Stimulated activated CD8-positive, alpha-beta memory T cell treated with anti-CD3 and anti-CD28 coated beads, Interleukin-15, amount 100 ng/mL, for 48 hours (primary cell): ENCODE measurements around the gene XYLT2.
"Not testable (repeated sequence)": the region's sequence is repeated elsewhere in the genome, so short reads cannot be mapped to it uniquely, and the experiment has no call there.

Experiments used
- DNase-seq, 2 donors: peaks; one replicate each; pipeline ENCODE4 v3.0.0-alpha.2; 2020; ENCODE audit warnings: low read depth in 2 of 2

XYLT2 gene

DNA sequence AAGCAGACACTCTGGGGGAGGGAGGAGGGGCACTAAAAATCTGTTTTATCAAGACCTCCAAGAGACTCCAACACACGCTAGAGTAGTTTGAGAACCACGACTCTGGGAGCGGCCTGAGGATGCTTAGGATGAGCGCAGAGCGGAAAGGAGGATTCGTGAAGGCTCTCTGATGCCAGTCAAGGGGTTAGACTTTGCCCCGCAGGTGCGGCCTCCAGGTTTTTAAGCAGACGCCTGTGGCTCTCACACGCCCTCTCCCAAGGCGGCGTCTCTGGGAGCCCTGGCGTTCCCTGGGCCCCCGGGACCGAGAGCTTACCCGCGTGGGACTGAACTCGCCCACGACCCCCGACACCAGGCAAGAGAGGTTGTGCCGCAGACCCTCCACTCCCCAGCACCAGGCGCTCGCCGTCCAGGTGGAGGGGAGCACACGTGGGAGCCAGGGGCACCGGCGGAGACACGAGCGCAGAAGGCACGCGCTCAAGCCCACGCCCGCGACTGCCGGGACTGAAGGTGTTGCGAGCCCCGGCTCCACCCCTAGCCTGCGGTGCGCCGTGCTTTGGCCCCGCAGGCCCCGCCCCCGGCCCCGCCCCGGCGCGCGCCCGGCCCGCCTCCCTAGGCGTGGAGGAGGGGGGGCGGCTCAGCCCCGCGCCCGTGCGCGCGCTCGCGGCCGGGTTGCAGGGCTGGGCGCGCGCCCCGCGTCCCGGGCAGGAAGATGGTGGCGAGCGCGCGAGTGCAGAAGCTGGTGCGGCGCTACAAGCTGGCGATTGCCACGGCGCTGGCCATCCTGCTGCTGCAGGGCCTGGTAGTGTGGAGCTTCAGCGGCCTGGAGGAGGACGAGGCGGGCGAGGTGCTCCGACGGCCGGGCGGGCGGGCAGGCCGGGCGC, at the start of gene XYLT2:
Gene XYLT2, plus strand, starts transcription at position 695 of the 881 bp plus-strand sequence. Its CDS starts 15 bp downstream, at position 710.
- peak; percentile 85 to 87 for DNase-seq

DNA sequence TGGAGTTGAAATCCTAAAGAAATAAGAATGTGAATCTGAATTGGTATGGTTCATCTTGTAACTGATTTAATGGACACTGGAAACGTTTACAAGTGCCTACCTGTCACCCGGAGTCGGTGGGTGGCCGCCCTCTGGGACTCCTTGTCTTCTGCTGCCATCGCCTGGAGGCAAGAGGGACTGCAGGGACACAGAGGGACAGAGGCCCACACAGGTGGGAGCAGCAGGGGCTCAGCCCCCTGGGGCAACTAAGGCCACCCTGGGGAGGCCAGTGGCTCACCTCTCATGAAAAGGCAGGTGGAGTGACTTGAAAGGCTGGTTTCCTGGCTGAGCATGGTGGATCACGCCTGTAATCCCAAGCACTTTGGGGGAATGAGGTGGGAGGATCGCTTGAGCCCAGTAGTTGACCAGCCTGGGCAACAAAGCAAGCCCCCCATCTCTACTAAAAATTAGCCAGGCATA, 48.5 kb upstream of the XYLT2 start:
- DNase-seq, result peak; percentile 59 to 66

DNA sequence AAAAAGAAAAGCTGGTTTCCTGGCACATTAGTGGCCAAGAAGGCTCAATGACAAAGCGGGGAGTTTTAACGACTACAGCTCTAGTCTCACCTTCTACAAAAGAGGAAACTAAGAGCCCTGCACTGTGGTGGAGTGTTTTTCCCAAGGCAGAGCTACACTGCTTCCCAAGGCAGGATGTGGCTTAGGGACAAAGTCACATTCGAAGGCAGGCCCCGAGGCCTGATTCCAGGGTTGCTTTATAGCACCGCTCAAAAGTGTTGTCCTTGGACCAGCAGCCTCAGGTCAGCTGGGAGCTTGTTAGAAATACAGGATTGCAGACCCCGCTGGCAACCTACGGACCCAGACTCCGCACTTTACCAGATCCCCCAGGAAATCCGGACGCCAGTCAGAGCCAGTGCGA, 47.9 kb upstream of the XYLT2 start:
- no peak for DNase-seq

- DNase-seq, result no peak
Measured at GRCh38 chr17:50299776-50300175, 46.1 kb upstream of the XYLT2 start.

- not testable (repeated sequence) for DNase-seq
Measured at GRCh38 chr17:50300824-50301223, 45.1 kb upstream of the XYLT2 start.

GRCh38 chr17:50301891-50302584, 43.9 kb upstream of the XYLT2 start:
- DNase-seq, result no peak

DNA sequence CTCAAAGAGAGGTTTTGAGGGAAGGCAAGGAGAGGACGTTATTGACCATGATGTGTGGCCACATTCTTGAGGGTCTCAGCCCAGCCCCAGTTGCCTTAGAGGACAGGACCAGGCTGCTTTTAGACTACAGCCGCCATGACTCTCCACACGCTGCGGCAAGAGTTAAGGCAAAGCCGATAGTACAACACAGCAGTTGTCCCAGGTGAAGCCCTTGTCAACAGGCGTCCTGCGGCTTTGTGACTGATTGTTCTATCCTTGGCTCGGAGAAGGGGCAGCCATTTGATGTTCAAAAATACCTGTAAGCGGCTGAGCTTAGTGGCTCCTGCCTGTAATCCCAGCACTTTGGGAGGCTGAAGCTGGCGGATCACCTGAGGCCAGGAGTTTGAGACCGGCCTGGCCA, 42.9 kb upstream of the XYLT2 start:
- DNase-seq, result no peak

GRCh38 chr17:50303596-50303995, 42.3 kb upstream of the XYLT2 start:
- no peak for DNase-seq

GRCh38 chr17:50304781-50305404, 41.0 kb upstream of the XYLT2 start:
- no peak for DNase-seq

GRCh38 chr17:50307654-50308053, 38.3 kb upstream of the XYLT2 start:
- no peak for DNase-seq

DNA sequence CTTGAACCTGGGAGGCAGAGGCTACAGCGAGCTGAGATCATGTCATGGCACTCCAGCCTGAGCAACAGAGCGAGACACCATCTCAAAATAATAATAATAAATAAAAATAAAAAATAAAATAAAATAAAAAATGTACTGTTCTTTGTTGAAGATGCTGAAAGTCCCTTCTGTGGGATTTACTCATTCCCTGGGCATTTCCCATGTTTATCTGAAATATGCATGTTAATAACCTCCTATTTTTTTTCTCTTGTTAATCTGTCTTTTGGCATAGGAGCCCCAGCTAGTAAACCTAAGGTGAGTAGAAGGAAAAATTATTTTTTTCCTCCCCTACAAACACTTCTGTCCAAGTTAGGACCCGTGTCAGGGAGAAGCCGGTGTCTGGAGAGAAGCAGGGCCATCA, 37.3 kb upstream of the XYLT2 start:
- no peak for DNase-seq

DNA sequence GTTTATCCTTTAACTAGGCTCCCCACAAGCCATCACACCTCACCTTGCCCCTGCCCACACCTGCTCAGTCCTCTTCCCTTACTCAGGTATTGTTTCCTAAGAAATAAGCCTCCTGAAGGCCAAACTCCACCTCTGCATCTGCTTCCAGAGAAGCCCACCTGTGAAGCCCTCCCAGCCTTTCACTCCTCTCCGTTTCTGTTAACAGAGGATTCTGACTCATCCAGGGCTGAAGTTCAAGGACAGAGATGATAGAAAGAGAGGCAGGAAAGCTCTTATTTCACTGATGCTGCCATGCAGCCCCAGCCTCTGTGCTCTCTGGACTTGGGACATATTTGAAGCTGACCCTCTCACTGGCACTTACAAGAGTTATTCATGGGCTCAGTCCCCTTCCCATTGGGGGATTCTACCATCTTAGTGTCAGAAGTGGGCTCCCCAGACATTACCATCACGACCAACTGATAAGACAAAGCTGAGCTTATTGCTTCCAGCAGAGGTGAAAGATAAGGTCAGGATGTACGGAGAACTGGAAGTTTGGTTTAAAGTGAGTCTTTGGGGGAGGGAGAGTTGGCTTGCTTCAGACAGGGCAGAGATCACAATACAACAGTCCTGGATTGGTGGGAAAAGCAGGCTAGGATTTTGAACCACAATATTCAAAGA, 35.3 kb upstream of the XYLT2 start:
- no peak for DNase-seq

GRCh38 chr17:50311112-50311460, 34.8 kb upstream of the XYLT2 start:
- DNase-seq, result no peak

- DNase-seq, result no peak
Measured at GRCh38 chr17:50311483-50311882, 34.4 kb upstream of the XYLT2 start.

DNA sequence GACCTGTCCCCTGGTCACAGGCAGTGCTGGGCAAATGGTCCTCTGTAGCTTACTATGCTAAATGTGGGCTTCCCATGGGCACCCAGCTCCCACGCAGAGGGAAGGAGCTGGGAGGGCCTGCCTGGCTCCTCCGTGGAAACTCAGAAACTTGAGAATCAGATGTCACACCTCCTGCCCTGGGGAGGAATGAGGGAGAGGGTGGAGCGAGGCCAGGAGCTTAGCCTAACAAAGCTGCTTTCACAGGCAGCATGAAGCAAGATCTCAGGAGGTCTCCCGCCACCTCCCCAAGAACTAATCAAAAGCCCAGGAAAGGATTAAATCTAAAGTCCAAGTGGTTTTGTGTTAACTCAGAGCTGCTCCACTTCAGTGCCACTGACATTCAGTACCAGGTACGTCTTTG, 33.6 kb upstream of the XYLT2 start:
- DNase-seq, result no peak

- no peak for DNase-seq
Measured at GRCh38 chr17:50314456-50315011, 31.4 kb upstream of the XYLT2 start.

GRCh38 chr17:50316016-50316587, 29.8 kb upstream of the XYLT2 start:
- DNase-seq, result no peak

GRCh38 chr17:50316660-50317059, 29.3 kb upstream of the XYLT2 start:
- not testable (repeated sequence) for DNase-seq

DNA sequence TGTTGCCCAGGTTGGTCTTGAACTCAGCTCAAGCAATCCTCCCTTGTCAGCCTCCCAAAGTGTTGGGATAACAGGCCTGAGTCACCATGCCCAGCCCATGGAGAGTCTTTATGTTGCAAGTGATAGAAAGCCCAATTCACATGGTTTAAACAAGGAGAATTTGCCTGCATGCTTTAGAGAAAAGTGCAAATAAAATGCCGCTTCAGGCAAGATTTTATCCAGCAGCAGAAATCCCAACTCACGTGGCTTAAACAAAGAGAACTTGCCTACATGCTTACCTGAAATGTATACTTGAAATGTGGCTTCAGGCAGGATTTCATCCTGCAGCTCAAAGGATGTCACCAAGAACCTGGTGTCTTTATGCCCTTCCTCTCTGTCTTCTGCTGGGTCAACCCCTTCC, 28.8 kb upstream of the XYLT2 start:
- DNase-seq, result no peak

- no peak for DNase-seq
Measured at GRCh38 chr17:50318501-50319285, 27.2 kb upstream of the XYLT2 start.
